MM.1S (cell line): ENCODE data around the gene C17orf67.

Experiments
- CTCF ChIP-seq: fragments of 300-600 bp; sonication (generic); IDR thresholded peaks from 2 replicates; pipeline ENCODE4 v1.5.1; 2016; ENCODE audit warnings: antibody characterized with exemption, low read length, mixed read lengths
- EZH2 ChIP-seq: fragments of 300-600 bp; sonication (generic); optimal IDR thresholded peaks from 2 replicates; pipeline ENCODE3; 2017; ENCODE audit warnings: low read depth, mild to moderate bottlenecking, antibody characterized with exemption, low read length, mixed read lengths

- TF ChIP-seq CTCF (no peak), EZH2 (no peak)
These were observed 43.1 kb upstream of the C17orf67 start for GRCh38 chr17:56876766-56877179.
